MG63 (cell line): ENCODE results near the gene BCR. TPM values are rescaled to one million over a fixed set of nuclear protein-coding genes. Genes with fewer than 3 reads are reported as not detected.
"Not testable (repeated sequence)": the region's sequence is repeated elsewhere in the genome, so short reads cannot be mapped to it uniquely, and the experiment has no call there.

Source experiments
- DNase-seq: peaks from one replicate; pipeline ENCODE4 v3.0.0-alpha.2; 2020
- H3K27me3 ChIP-seq: fragments of 250-450 bp; sonication (Bioruptor Pico); 2 replicates; pipeline ENCODE4 v1.5.1; 2020; ENCODE audit warnings: mild to moderate bottlenecking, moderate library complexity
- H3K36me3 ChIP-seq: fragments of 250-450 bp; sonication (Bioruptor Pico); 2 replicates; pipeline ENCODE4 v1.5.1; 2020; ENCODE audit warnings: mild to moderate bottlenecking, moderate library complexity
- H3K4me3 ChIP-seq: fragments of 250-450 bp; sonication (Bioruptor Pico); 2 replicates; pipeline ENCODE4 v1.5.1; 2020; ENCODE audit warnings: mild to moderate bottlenecking, moderate library complexity
- H3K9me3 ChIP-seq: fragments of 250-450 bp; sonication (Bioruptor Pico); 2 replicates; pipeline ENCODE4 v1.5.1; 2020; ENCODE audit warnings: mild to moderate bottlenecking, moderate library complexity
- total RNA-seq: library from RNA; depleted of rRNA; stranded (reverse); fragments of >200 nt; shearing (Covaris generic); gene quantifications from 2 replicates; pipeline ENCODE4 v1.2.3, GENCODE V29; 2014; ENCODE audit warnings: low replicate concordance; rRNA removed

The BCR gene
- total RNA-seq, 1 experiment from 2014 or later: 17.3 TPM

GRCh38 chr22:23341942-23342695 lies 161.8 kb downstream of the BCR start:
- not testable (repeated sequence) for H3K27me3 ChIP-seq, H3K9me3 ChIP-seq, H3K36me3 ChIP-seq, H3K4me3 ChIP-seq, DNase-seq

GRCh38 chr22:23351321-23351720 lies 171.0 kb downstream of the BCR start:
- no peaks in the 10 kb centered on the region for H3K9me3 ChIP-seq
- H3K36me3 ChIP-seq: no peaks in the 10 kb centered on the region
- peaks cover 11% of the 10 kb centered on the region; the same call in 1 of the 2 replicates for H3K27me3 ChIP-seq
- no peak for DNase-seq
- H3K4me3 ChIP-seq: no peak overlapping the region

- H3K4me3 ChIP-seq: no peak overlapping the region
- H3K27me3 ChIP-seq: peaks cover 11% of the 10 kb centered on the region; the same call in 1 of the 2 replicates
- DNase-seq: no peak
- H3K9me3 ChIP-seq: no peaks in the 10 kb centered on the region
- no peaks in the 10 kb centered on the region for H3K36me3 ChIP-seq
Measured at GRCh38 chr22:23353004-23353403, 172.7 kb downstream of the BCR start.

GRCh38 chr22:23353696-23354095 lies 173.4 kb downstream of the BCR start:
- H3K9me3 ChIP-seq: no peaks in the 10 kb centered on the region
- H3K27me3 ChIP-seq: peaks cover 7% of the 10 kb centered on the region; the same call in 1 of the 2 replicates

GRCh38 chr22:23356094-23356493 lies 175.8 kb downstream of the BCR start:
- no peak for DNase-seq
- H3K4me3 ChIP-seq: no peak overlapping the region
- 0 out of 2 replicates have a peak, but pooled peaks cover 2% of the 10 kb centered on the region for H3K27me3 ChIP-seq
- no peaks in the 10 kb centered on the region for H3K36me3 ChIP-seq
- H3K9me3 ChIP-seq: no peaks in the 10 kb centered on the region

More at GRCh38 chr22:23353696-23354095, 173.4 kb downstream of the BCR start:
- no peak overlapping the region for H3K4me3 ChIP-seq
- no peak for DNase-seq
- no peaks in the 10 kb centered on the region for H3K36me3 ChIP-seq

GRCh38 chr22:23357053-23357452 lies 176.7 kb downstream of the BCR start:
- Histone ChIP-seq H3K36me3 (no peaks in the 10 kb centered on the region), H3K9me3 (no peaks in the 10 kb centered on the region), H3K4me3 (no peak overlapping the region), H3K27me3 (0 out of 2 replicates have a peak, but pooled peaks cover 2% of the 10 kb centered on the region)
- no peak for DNase-seq

- no peaks in the 10 kb centered on the region for H3K36me3 ChIP-seq
- H3K4me3 ChIP-seq: no peak overlapping the region
- no peaks in the 10 kb centered on the region for H3K27me3 ChIP-seq
- no peak for DNase-seq
- H3K9me3 ChIP-seq: no peaks in the 10 kb centered on the region
Measured at GRCh38 chr22:23359583-23360123, 179.3 kb downstream of the BCR start.

- Histone ChIP-seq H3K4me3 (no peak overlapping the region), H3K27me3 (no peaks in the 10 kb centered on the region), H3K9me3 (no peaks in the 10 kb centered on the region), H3K36me3 (no peaks in the 10 kb centered on the region)
- no peak for DNase-seq
Measured at GRCh38 chr22:23361676-23362075, 181.4 kb downstream of the BCR start.

GRCh38 chr22:23363683-23364082 lies 183.4 kb downstream of the BCR start:
- Histone ChIP-seq H3K4me3 (no peak overlapping the region), H3K9me3 (no peaks in the 10 kb centered on the region), H3K36me3 (no peaks in the 10 kb centered on the region), H3K27me3 (peaks cover 3% of the 10 kb centered on the region)
- no peak for DNase-seq

GRCh38 chr22:23364389-23364788 lies 184.1 kb downstream of the BCR start:
- H3K27me3 ChIP-seq: peaks cover 3% of the 10 kb centered on the region
- H3K4me3 ChIP-seq: no peak overlapping the region
- no peaks in the 10 kb centered on the region for H3K9me3 ChIP-seq
- no peaks in the 10 kb centered on the region for H3K36me3 ChIP-seq
- DNase-seq: no peak

- H3K27me3 ChIP-seq: peaks cover 3% of the 10 kb centered on the region
Measured at GRCh38 chr22:23365524-23365923, 185.2 kb downstream of the BCR start.

GRCh38 chr22:23365961-23366360 lies 185.7 kb downstream of the BCR start:
- H3K36me3 ChIP-seq: no peaks in the 10 kb centered on the region
- H3K9me3 ChIP-seq: no peaks in the 10 kb centered on the region
- DNase-seq: no peak
- no peak overlapping the region for H3K4me3 ChIP-seq
- H3K27me3 ChIP-seq: peaks cover 3% of the 10 kb centered on the region

More at GRCh38 chr22:23365524-23365923, 185.2 kb downstream of the BCR start:
- H3K9me3 ChIP-seq: no peaks in the 10 kb centered on the region
- no peaks in the 10 kb centered on the region for H3K36me3 ChIP-seq
- no peak overlapping the region for H3K4me3 ChIP-seq
- no peak for DNase-seq

GRCh38 chr22:23367196-23367595 lies 186.9 kb downstream of the BCR start:
- not testable (repeated sequence) for H3K4me3 ChIP-seq, H3K36me3 ChIP-seq, H3K27me3 ChIP-seq, H3K9me3 ChIP-seq, DNase-seq

Other genes with a start within 250 kb of the BCR start
- gene GNAZ, start 110.0 kb upstream of the BCR start, total RNA-seq: 10.5 and 12.8 TPM in 2 replicates
- gene RSPH14, start 38.5 kb upstream of the BCR start, total RNA-seq: not detected in 2 replicates
- 0.03 TPM in 1 of 2 replicates, not detected in the other for gene RAB36, start 35.0 kb upstream of the BCR start, total RNA-seq